ENCODE results near the gene ITPKA.

The ITPKA gene

GRCh38 chr15:41511331-41511898 is 17.7 kb downstream of the ITPKA start:
- DNase-seq (no peak), ATAC-seq (ENCODE audit: insufficient read depth, low read depth) (no peak)
- Histone ChIP-seq H3K27me3 (ENCODE audit: insufficient read depth, low read length, poor library complexity) (no peaks in the 10 kb centered on the region), H3K79me2 (ENCODE audit: insufficient read depth, low read length) (no peaks in the 10 kb centered on the region), H2AFZ (ENCODE audit: low read depth, low read length) (no peak overlapping the region), H3K4me1 (ENCODE audit: insufficient read depth, low read length) (no peaks in the 10 kb centered on the region), H4K20me1 (ENCODE audit: insufficient read depth, low read length) (no peaks in the 10 kb centered on the region), H3K9me3 (ENCODE audit: insufficient read depth, low read length, severe bottlenecking) (no peaks in the 10 kb centered on the region), H3K9ac (ENCODE audit: low read depth, low read length) (no peak overlapping the region), H3K27ac (ENCODE audit: low read length) (no peak overlapping the region), H3K36me3 (ENCODE audit: insufficient read depth, low read length) (no peaks in the 10 kb centered on the region), H3K4me2 (ENCODE audit: insufficient read depth, low read length) (no peak overlapping the region), H3K4me3 (ENCODE audit: low read depth in 1 of 2, low read length in 2 of 2) (no peak overlapping the region)
- TF ChIP-seq EZH2 (IDR thresholded peaks at IDR 0.05; ENCODE audit: borderline replicate concordance, low read depth, low read length, severe bottlenecking): no peak
- TF ChIP-seq CTCF (IDR thresholded peaks at IDR 0.05; ENCODE audit: borderline replicate concordance, extremely low read depth, low read length, poor library complexity, severe bottlenecking): no peak

GRCh38 chr15:41511899-41512369 is 18.3 kb downstream of the ITPKA start:
- H3K79me2 ChIP-seq (ENCODE audit: insufficient read depth, low read length): no peaks in the 10 kb centered on the region
- no peaks in the 10 kb centered on the region for H4K20me1 ChIP-seq (ENCODE audit: insufficient read depth, low read length)
- H3K4me1 ChIP-seq (ENCODE audit: insufficient read depth, low read length): no peaks in the 10 kb centered on the region
- H3K27ac ChIP-seq (ENCODE audit: low read length): no peak overlapping the region
- ATAC-seq (ENCODE audit: insufficient read depth, low read depth) (no peak), DNase-seq (no peak)
- H3K4me2 ChIP-seq (ENCODE audit: insufficient read depth, low read length): no peak overlapping the region
- no peaks in the 10 kb centered on the region for H3K27me3 ChIP-seq (ENCODE audit: insufficient read depth, low read length, poor library complexity)
- no peak overlapping the region for H3K9ac ChIP-seq (ENCODE audit: low read depth, low read length)
- no peak for TF ChIP-seq EZH2 (IDR thresholded peaks at IDR 0.05; ENCODE audit: borderline replicate concordance, low read depth, low read length, severe bottlenecking)
- no peak for TF ChIP-seq CTCF (IDR thresholded peaks at IDR 0.05; ENCODE audit: borderline replicate concordance, extremely low read depth, low read length, poor library complexity, severe bottlenecking)
- 0 out of 2 replicates have a peak, but pooled peaks cover under 1% of the 10 kb centered on the region for H3K36me3 ChIP-seq (ENCODE audit: insufficient read depth, low read length)
- H3K9me3 ChIP-seq (ENCODE audit: insufficient read depth, low read length, severe bottlenecking): no peaks in the 10 kb centered on the region
- no peak overlapping the region for H3K4me3 ChIP-seq (ENCODE audit: low read depth in 1 of 2, low read length in 2 of 2)
- no peak overlapping the region for H2AFZ ChIP-seq (ENCODE audit: low read depth, low read length)

GRCh38 chr15:41512512-41512939 is 18.9 kb downstream of the ITPKA start:
- no peaks in the 10 kb centered on the region for H3K79me2 ChIP-seq (ENCODE audit: insufficient read depth, low read length)
- no peaks in the 10 kb centered on the region for H4K20me1 ChIP-seq (ENCODE audit: insufficient read depth, low read length)
- no peaks in the 10 kb centered on the region for H3K27me3 ChIP-seq (ENCODE audit: insufficient read depth, low read length, poor library complexity)
- ATAC-seq (ENCODE audit: insufficient read depth, low read depth) (no peak), DNase-seq (no peak)
- H3K4me1 ChIP-seq (ENCODE audit: insufficient read depth, low read length): no peaks in the 10 kb centered on the region
- no peak overlapping the region for H3K9ac ChIP-seq (ENCODE audit: low read depth, low read length)
- TF ChIP-seq EZH2 (IDR thresholded peaks at IDR 0.05; ENCODE audit: borderline replicate concordance, low read depth, low read length, severe bottlenecking): no peak
- TF ChIP-seq CTCF (IDR thresholded peaks at IDR 0.05; ENCODE audit: borderline replicate concordance, extremely low read depth, low read length, poor library complexity, severe bottlenecking): no peak
- no peak overlapping the region for H3K4me2 ChIP-seq (ENCODE audit: insufficient read depth, low read length)
- H3K27ac ChIP-seq (ENCODE audit: low read length): no peak overlapping the region
- H3K4me3 ChIP-seq (ENCODE audit: low read depth in 1 of 2, low read length in 2 of 2): no peak overlapping the region
- peaks cover 7% of the 10 kb centered on the region; the same call in 1 of the 2 replicates for H3K36me3 ChIP-seq (ENCODE audit: insufficient read depth, low read length)
- H2AFZ ChIP-seq (ENCODE audit: low read depth, low read length): no peak overlapping the region
- no peaks in the 10 kb centered on the region for H3K9me3 ChIP-seq (ENCODE audit: insufficient read depth, low read length, severe bottlenecking)
